Stimulated activated CD8-positive, alpha-beta memory T cell treated with anti-CD3 and anti-CD28 coated beads, Interleukin-7, amount 100 ng/mL, for 24 hours (primary cell): ENCODE measurements around the gene SHOC2.

Experiments used
- DNase-seq: peaks from one replicate; pipeline ENCODE4 v3.0.0-alpha.2; 2020; ENCODE audit warnings: low read depth

Gene SHOC2

GRCh38 chr10:110919349-110919931 is at the start of gene SHOC2:
SHOC2 (plus strand) TSS chr10:110919604; CDS start chr10:110964359, 44,755 bp downstream.
- DNase-seq, result peak; percentile 93

GRCh38 chr10:110870823-110871297 is 48.5 kb upstream of the SHOC2 start:
- DNase-seq, result no peak

- peak; percentile 92 for DNase-seq
Observed at GRCh38 chr10:110871298-110872084, 47.9 kb upstream of the SHOC2 start, which contains the start of gene PDCD4. PDCD4 (plus strand) TSS chr10:110871928; CDS start chr10:110876028, 4,100 bp downstream.

- DNase-seq, result peak; percentile 52
Observed at GRCh38 chr10:110872145-110872983, 47.0 kb upstream of the SHOC2 start.

GRCh38 chr10:110872984-110873923 is 46.1 kb upstream of the SHOC2 start:
- no peak for DNase-seq

- no peak for DNase-seq
Observed at GRCh38 chr10:110873951-110874350, 45.5 kb upstream of the SHOC2 start.

- no peak for DNase-seq
Observed at GRCh38 chr10:110876000-110876399, 43.4 kb upstream of the SHOC2 start.

- DNase-seq, result no peak
Observed at GRCh38 chr10:110876788-110877187, 42.6 kb upstream of the SHOC2 start.

GRCh38 chr10:110880012-110880411 is 39.4 kb upstream of the SHOC2 start:
- no peak for DNase-seq

GRCh38 chr10:110881247-110881646 is 38.2 kb upstream of the SHOC2 start:
- DNase-seq, result no peak

- no peak for DNase-seq
Observed at GRCh38 chr10:110881905-110882304, 37.5 kb upstream of the SHOC2 start.

- no peak for DNase-seq
Observed at GRCh38 chr10:110883924-110884323, 35.5 kb upstream of the SHOC2 start.

GRCh38 chr10:110885932-110886674 is 33.3 kb upstream of the SHOC2 start:
- no peak for DNase-seq

GRCh38 chr10:110887560-110887959 is 31.8 kb upstream of the SHOC2 start:
- DNase-seq, result no peak

GRCh38 chr10:110892602-110893288 is 26.7 kb upstream of the SHOC2 start:
- no peak for DNase-seq

GRCh38 chr10:110893559-110894179 is 25.7 kb upstream of the SHOC2 start:
- no peak for DNase-seq

GRCh38 chr10:110897184-110897583 is 22.2 kb upstream of the SHOC2 start:
- DNase-seq, result no peak

- no peak for DNase-seq
Observed at GRCh38 chr10:110898391-110898790, 21.0 kb upstream of the SHOC2 start.

- DNase-seq, result no peak
Observed at GRCh38 chr10:110900983-110901382, 18.4 kb upstream of the SHOC2 start.
